Stimulated activated CD4-positive, alpha-beta T cell treated with anti-CD3 and anti-CD28 coated beads, Interleukin-2, amount 100 ng/mL, for 4 hours (primary cell): ENCODE data around the gene SPNS3.
A peak's percentile ranks its signal among the peaks of the same experiment; 100 is the strongest.

ENCODE experiments used
- DNase-seq: peaks from one replicate; pipeline ENCODE4 v3.0.0-alpha.2; 2020; ENCODE audit warnings: low read depth

The SPNS3 gene

GRCh38 chr17:4433515-4434031, at the start of gene SPNS3:
TSS of gene SPNS3 (plus strand) at chr17:4433940. CDS start at chr17:4433968, 28 bp downstream.
- DNase-seq = no peak

GRCh38 chr17:4386406-4386805, 47.3 kb upstream of the SPNS3 start:
- no peak for DNase-seq

GRCh38 chr17:4387137-4387536, 46.6 kb upstream of the SPNS3 start:
- no peak for DNase-seq

- no peak for DNase-seq
Observed at GRCh38 chr17:4389079-4389478, 44.7 kb upstream of the SPNS3 start.

GRCh38 chr17:4393806-4394205, 39.9 kb upstream of the SPNS3 start:
- DNase-seq = no peak

GRCh38 chr17:4394208-4395110, 39.3 kb upstream of the SPNS3 start:
- DNase-seq = no peak

- DNase-seq = no peak
Observed at GRCh38 chr17:4395111-4395478, 38.6 kb upstream of the SPNS3 start.

- no peak for DNase-seq
Observed at GRCh38 chr17:4397840-4398239, 35.9 kb upstream of the SPNS3 start.

- DNase-seq = no peak
Observed at GRCh38 chr17:4405038-4405669, 28.6 kb upstream of the SPNS3 start.

GRCh38 chr17:4405699-4406098, 28.0 kb upstream of the SPNS3 start:
- DNase-seq = no peak

- DNase-seq = no peak
Observed at GRCh38 chr17:4406386-4406785, 27.4 kb upstream of the SPNS3 start.

- no peak for DNase-seq
Observed at GRCh38 chr17:4407216-4407615, 26.5 kb upstream of the SPNS3 start.

- no peak for DNase-seq
Observed at GRCh38 chr17:4407851-4408250, 25.9 kb upstream of the SPNS3 start.

GRCh38 chr17:4409659-4410058, 24.1 kb upstream of the SPNS3 start:
- no peak for DNase-seq

- no peak for DNase-seq
Observed at GRCh38 chr17:4411201-4411600, 22.5 kb upstream of the SPNS3 start.

GRCh38 chr17:4412933-4413831, 20.6 kb upstream of the SPNS3 start:
- peak; percentile 82 for DNase-seq

GRCh38 chr17:4417129-4417667, 16.5 kb upstream of the SPNS3 start:
- DNase-seq = no peak

- DNase-seq = peak; percentile 50
Observed at GRCh38 chr17:4420692-4421131, 13.0 kb upstream of the SPNS3 start.

- DNase-seq = no peak
Observed at GRCh38 chr17:4422864-4423263, 10.9 kb upstream of the SPNS3 start.

- DNase-seq = no peak
Observed at GRCh38 chr17:4425398-4425797, 8.3 kb upstream of the SPNS3 start.

- no peak for DNase-seq
Observed at GRCh38 chr17:4426499-4427208, 7.1 kb upstream of the SPNS3 start.
